D341Med (cell line): ENCODE results near the gene SLC39A9.

Experiments
- DNase-seq: peaks from one replicate; pipeline ENCODE4 v3.0.0; 2012; ENCODE audit warnings: low spot score

Gene SLC39A9

GRCh38 chr14:69504775-69505174 lies 106.3 kb downstream of the SLC39A9 start:
- no peak for DNase-seq

- no peak for DNase-seq
These were observed 107.1 kb downstream of the SLC39A9 start for GRCh38 chr14:69505338-69506240.

- DNase-seq, result no peak
These were observed 107.7 kb downstream of the SLC39A9 start for GRCh38 chr14:69506241-69506595.
